ENCODE data around the gene IFNA13. TPM values are rescaled to one million over a fixed set of nuclear protein-coding genes. Genes with fewer than 3 reads are reported as not detected.

IFNA13 gene
- total RNA-seq, 4 donors from 2014 or later: not detected

DNA sequence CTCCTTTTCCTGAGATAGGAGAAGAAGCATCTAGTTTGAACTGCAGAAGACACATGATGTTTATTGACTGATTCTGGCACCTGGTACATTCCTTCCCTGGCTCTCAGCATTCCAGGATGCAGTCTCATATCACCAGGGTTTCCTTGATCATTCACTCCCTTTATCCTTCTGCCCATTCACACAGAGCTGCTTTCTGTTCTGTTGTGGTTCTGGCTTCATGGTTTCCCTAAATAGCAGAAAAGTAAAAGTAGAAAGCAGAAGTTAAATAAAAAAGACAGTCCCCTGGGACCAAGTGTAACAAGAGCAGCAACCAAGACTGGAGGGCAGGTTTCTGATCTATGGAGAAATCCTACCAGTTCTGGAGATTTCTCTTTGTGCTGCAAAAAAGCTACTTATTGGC is 44.2 kb upstream of the IFNA13 start:
- Histone ChIP-seq H3K9me3 (no peaks in the 10 kb centered on the region), H3K27me3 (no peaks in the 10 kb centered on the region), H3K4me1 (no peaks in the 10 kb centered on the region), H3K4me3 (no peak overlapping the region), H3K27ac (replicated peaks in 1 of 4) (no peak overlapping the region), H3K36me3 (no peaks in the 10 kb centered on the region)
- TF ChIP-seq POLR2AphosphoS5 (IDR thresholded peaks at IDR 0.05) (no peak), EP300 (IDR thresholded peaks at IDR 0.05) (no peak), POLR2A (IDR thresholded peaks at IDR 0.05; ENCODE audit: low read depth) (no peak)
- TF ChIP-seq, protein P1, sequence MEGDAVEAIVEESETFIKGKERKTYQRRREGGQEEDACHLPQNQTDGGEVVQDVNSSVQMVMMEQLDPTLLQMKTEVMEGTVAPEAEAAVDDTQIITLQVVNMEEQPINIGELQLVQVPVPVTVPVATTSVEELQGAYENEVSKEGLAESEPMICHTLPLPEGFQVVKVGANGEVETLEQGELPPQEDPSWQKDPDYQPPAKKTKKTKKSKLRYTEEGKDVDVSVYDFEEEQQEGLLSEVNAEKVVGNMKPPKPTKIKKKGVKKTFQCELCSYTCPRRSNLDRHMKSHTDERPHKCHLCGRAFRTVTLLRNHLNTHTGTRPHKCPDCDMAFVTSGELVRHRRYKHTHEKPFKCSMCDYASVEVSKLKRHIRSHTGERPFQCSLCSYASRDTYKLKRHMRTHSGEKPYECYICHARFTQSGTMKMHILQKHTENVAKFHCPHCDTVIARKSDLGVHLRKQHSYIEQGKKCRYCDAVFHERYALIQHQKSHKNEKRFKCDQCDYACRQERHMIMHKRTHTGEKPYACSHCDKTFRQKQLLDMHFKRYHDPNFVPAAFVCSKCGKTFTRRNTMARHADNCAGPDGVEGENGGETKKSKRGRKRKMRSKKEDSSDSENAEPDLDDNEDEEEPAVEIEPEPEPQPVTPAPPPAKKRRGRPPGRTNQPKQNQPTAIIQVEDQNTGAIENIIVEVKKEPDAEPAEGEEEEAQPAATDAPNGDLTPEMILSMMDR (IDR thresholded peaks at IDR 0.05): no peak
- intact Hi-C loops (cut with DNase I): no loop called here
- no peak for DNase-seq (ENCODE audit: extremely low spot score)

DNA sequence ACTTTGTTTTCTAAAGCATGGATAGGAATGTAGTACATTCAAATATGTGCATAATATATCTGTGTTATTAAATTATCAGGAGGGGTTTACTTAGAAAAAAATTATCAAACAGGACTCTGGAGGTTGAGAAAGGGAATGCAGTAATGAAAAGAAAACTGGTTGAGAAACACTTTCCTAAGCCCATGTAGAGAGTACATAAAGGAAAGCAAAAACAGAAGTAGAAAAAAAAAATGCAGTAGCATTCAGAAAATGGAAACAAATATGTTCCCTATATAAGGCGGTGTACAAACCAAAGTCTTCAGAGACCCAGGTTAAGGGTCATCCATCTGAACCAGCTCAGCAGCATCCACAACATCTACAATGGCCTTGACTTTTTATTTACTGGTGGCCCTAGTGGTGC is 41.0 kb upstream of the IFNA13 start, which contains the start of gene IFNA8:
Gene IFNA8, plus strand, starts transcription at position 301 of the 400 bp plus-strand sequence. Its CDS starts 60 bp downstream, at position 361.
- DNase-seq (ENCODE audit: extremely low spot score): no peak
- no peaks in the 10 kb centered on the region for H3K4me1 ChIP-seq
- TF ChIP-seq, protein P1 (IDR thresholded peaks at IDR 0.05): no peak
- TF ChIP-seq POLR2A (IDR thresholded peaks at IDR 0.05; ENCODE audit: low read depth): no peak
- 84% methylated on average over 1 of the region's 1 CpG for WGBS
- no peaks in the 10 kb centered on the region for H3K27me3 ChIP-seq
- H3K9me3 ChIP-seq: no peaks in the 10 kb centered on the region
- intact Hi-C loops (cut with DNase I): no loop called here
- no peak within 1 kb of the TSS for H3K27ac ChIP-seq (replicated peaks in 1 of 4)
- H3K36me3 ChIP-seq: no peaks in the 10 kb centered on the region
- H3K4me3 ChIP-seq: no peak within 1 kb of the TSS

DNA sequence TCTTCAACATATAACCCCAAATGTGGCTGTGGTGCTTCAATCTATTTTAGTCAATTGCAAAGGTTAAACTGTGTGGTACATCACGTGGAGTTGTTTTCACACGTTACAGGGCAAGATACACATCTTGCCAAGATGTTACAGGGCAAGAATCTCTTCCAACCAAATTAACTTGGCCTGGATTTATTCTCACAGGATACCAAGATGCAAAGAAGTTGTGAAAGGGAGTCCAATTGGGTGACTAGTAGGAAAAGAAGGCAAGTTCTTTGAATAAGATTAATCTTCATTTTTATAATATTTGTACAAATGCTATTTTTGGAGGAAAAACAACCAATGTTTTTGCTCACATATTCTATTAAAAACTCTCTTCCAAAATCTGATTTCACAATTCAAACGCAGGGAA is 36.3 kb upstream of the IFNA13 start:
- TF ChIP-seq POLR2AphosphoS5 (IDR thresholded peaks at IDR 0.05) (no peak), POLR2A (IDR thresholded peaks at IDR 0.05; ENCODE audit: low read depth) (no peak), EP300 (IDR thresholded peaks at IDR 0.05) (no peak)
- TF ChIP-seq, protein P1 (IDR thresholded peaks at IDR 0.05): no peak
- Histone ChIP-seq H3K27me3 (peaks cover 0 to 38% (median 18%) of the 10 kb centered on the region in 4 donors), H3K9me3 (no peaks in the 10 kb centered on the region), H3K4me1 (peaks cover 8 to 14% (median 11%) of the 10 kb centered on the region in 4 donors), H3K27ac (replicated peaks in 1 of 4) (no peak overlapping the region), H3K36me3 (no peaks in the 10 kb centered on the region), H3K4me3 (no peak overlapping the region)
- intact Hi-C loops (cut with DNase I): no loop called here
- WGBS: 77% methylated on average over 3 of the region's 3 CpGs
- no peak for DNase-seq (ENCODE audit: extremely low spot score)

DNA sequence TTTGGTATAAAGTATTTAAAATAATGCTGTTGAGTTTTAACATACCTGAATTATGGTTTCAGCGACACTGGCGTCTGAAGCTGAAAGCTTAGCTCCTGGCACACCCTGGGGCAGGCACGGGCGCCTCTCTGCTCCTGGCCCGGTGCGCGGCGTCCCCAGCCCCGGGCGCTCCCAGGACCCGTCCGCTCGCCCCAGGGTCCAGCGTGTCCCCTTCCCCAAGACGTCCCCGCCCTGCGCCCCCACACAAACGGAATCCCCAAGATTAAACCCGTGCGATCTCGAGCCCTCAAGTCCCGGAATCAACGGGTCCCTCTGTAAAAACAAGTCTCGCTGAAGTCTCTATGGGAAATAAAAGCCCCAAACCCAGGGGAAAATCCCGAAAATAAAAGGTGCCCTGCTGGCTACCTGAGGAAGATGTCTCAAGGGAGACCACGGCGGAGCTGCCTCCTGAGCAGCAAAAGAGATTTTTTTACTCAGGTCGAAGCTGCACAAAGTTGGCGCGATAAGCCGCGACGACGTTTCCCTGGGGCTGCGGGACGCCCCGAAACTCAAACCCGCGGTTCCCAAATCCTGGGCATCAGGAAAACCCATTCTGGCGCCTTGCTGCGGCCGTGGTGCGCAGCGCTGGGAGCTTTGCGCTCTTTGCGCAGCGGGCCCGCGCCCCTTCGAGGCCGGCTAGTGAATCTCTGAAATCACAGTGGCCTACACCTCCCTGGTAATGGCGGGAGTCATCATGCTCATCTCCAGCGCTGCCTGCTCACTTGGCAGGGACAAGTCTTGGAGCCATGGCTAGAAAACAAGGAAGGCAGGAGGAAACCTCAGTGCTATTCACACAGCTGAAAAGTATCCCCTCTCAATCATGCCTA is 34.8 kb upstream of the IFNA13 start:
- no peak overlapping the region for H3K27ac ChIP-seq (replicated peaks in 1 of 4)
- WGBS: 6% methylated on average over 46 of the region's 53 CpGs
- DNase-seq (ENCODE audit: extremely low spot score): no peak
- peaks cover 8 to 14% (median 11%) of the 10 kb centered on the region in 4 donors for H3K4me1 ChIP-seq
- peaks cover 0 to 38% (median 18%) of the 10 kb centered on the region in 4 donors for H3K27me3 ChIP-seq
- H3K4me3 ChIP-seq: peak overlapping the region; percentile 31 to 53 (median 36)
- intact Hi-C loops (cut with DNase I): no loop called here
- no peaks in the 10 kb centered on the region for H3K36me3 ChIP-seq
- TF ChIP-seq POLR2AphosphoS5 (IDR thresholded peaks at IDR 0.05) (no peak), EP300 (IDR thresholded peaks at IDR 0.05) (no peak), POLR2A (IDR thresholded peaks at IDR 0.05; ENCODE audit: low read depth) (no peak)
- TF ChIP-seq, protein P1 (IDR thresholded peaks at IDR 0.05): no peak
- H3K9me3 ChIP-seq: no peaks in the 10 kb centered on the region

Data from esophagus muscularis mucosa (tissue), 4 donors.